ENCODE data around the gene VIPR2.

VIPR2 gene

DNA sequence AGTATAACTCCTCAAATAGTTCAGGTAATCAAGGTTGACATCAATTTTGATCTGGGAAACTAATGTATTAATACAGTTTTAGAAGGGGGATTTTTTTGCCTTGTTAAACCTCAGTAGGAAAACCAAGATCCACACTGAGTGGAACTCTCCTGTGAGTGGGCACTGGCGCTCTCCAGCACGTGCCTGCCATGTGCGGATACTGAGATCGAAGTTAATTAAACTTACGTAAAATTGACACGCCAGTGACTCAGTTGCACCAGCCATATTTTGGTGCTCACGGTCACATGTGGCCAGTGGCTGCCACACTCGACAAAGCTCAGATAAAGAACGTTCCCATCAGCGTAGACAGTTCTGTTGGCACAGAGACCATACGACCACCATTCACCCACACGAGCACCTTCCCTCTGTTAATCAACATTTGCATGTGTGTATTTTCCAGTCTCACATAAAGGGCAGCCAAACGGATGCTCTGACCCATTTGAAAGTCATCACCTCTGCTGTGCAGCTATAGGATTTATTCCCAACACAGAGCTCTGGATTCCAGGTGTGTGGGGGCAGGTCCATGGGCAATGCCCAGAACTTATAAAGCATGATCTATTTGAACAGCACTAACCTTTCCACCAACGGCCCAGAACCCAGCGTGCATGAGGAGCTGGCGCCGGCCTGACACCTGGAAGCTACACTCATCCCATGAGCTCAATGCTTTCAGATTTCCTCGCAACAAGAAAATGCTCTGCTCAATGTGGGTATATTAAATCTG is 77.7 kb downstream of the VIPR2 start:
- DNase-seq (ENCODE audit: low spot score), result no peak

DNA sequence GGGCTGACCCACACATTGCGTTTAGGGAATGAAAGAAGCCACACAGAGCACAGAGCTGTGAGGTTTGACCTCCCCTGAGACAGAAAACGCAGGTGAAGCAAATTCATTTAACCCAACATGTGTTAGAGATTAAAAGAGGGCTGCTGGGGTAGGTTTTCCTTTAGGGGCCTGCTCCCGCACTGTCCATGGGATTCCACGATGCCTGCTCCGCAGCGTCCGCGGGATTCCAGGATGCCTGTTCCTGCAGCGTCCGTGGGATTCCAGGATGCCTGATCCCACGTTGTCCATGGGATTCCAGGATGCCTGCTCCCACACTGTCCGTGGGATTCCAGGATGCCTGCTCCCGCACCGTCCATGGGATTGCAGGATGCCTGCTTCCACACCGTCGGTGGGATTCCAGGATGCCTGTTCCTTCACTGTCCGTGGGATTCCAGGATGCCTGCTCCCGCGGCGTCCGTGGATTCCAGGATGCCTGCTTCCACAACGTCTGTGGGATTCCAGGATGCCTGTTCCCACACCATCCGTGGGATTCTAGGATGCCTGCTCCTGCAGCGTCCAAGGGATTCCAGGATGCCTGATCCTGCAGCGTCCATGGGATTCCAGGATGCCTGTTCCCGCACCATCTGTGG is 78.7 kb downstream of the VIPR2 start:
- DNase-seq (ENCODE audit: low spot score), result no peak

DNA sequence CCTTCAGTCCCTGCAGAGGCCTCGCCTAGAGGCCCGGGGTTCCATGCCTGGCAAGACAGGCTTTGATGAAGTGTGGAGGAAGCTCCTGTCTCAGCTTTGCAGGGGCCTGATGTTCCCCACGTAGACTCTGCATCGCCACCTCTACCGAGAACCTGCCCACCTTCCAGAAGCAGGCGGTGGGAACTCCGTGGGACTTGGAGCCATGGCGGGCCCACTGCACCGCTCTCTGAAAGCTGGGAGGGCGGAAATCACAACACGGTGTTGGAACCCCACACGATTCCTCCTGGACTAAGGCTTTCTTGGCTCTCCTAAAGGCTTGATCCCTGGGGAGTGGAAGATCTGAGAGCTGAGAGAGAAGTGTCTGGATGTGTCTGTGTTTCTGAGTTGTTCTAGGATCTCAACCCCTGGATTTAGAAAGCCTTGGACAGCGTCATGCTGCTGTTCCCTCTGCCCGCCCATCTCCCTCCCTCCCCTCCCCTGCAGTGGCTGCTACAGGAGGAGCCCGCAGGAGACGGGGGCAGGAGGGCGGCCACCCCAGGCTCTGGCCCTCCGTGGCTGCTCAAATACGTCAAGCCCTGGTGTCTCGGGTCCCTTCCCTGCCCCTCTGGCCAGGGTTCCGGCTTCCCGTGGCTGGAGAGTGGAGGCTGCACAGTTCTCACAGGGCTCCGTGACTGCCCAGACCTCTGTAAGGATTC is 79.7 kb downstream of the VIPR2 start:
- DNase-seq (ENCODE audit: low spot score), result no peak

DNA sequence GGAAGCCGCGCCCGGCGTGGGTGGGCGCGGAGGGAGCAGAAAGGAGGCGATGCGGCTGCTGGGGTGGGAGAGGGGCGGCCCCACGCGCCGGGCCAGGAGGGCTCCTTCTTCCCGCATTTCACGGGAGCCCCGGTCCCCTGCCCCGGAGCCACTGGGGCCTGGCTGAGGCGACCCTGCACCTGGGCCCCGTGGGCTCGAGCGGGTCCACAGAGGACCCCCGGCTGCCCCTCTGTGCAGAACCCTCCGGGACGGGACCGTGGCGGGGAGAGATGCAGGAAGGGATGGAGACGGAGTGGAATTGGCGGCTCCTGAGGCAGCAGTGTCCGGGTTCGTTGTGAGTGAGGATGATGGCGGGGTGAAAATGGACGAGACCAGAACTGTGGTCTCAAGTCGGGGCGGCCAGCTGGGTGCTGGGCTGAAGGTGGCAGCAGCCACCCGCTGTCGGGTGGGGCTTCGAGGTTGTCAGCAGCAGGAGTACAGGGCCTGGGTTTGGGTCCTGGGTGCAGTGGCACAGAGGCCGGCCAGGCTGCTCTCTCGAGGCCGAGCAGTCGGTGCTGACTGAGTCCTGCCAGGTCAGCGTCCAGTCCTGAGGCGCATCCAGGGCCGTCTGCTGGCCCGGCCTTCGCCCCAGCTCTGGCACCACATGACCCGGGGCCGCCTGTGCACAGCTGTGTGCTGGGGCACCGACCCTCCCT is 80.4 kb downstream of the VIPR2 start:
- no peak for DNase-seq (ENCODE audit: low spot score)

DNA sequence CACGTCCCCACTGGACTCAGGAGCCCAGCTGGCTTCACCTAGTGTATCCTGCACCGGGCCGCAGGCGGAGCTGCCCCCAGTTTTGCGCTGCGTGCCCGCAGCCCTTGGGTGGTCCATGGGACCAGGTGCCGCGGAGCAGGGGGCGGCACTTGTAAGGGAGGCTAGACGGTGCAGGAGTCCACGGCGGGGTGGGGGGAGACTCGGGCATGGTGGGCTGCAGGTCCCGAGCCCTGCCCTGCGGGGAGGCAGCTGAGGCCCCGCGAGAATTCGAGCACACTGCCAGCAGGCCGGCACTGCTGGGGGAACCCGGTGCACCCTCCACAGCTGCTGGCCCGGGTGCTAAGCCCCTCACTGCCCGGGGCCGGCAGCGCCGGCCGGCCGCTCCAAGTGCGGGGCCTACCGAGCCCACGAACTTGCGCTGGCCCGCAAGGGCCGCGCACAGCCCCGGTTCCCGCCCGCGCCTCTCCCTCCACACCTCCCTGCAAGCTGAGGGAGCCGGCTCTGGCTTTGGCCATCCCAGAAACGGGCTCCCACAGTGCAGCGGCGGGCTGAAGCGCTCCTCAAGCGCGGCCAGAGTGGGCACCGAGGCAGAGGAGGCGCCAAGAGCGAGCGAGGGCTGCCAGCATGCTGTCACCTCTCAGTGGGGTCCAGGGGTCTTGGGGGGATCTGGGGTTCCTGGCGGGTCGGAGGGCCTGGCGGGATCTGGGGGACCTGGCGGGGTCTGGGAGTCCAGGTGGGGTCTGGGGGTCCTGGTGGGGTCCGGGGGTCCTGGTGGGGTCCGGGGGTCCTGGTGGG is 81.4 kb downstream of the VIPR2 start:
- no peak for DNase-seq (ENCODE audit: low spot score)

DNA sequence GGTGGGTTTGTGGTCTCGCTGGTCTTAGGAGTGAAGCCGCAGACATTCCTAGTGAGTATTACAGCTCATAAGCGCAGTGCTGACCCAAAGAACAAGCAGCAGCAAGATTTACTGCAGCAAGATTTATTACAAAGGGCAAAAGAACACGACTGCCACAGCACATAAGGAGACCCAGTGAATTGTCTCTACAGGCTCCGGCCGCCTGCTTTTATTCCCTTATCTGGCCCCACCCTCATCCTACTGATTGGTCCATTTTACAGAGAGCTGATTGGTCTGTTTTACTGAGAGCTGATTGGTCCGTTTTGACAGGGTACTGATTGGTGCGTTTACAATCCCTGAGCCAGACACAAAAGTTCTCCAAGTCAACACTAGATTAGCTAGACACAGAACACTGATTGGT is 82.1 kb downstream of the VIPR2 start:
- DNase-seq (ENCODE audit: low spot score), result no peak

DNA sequence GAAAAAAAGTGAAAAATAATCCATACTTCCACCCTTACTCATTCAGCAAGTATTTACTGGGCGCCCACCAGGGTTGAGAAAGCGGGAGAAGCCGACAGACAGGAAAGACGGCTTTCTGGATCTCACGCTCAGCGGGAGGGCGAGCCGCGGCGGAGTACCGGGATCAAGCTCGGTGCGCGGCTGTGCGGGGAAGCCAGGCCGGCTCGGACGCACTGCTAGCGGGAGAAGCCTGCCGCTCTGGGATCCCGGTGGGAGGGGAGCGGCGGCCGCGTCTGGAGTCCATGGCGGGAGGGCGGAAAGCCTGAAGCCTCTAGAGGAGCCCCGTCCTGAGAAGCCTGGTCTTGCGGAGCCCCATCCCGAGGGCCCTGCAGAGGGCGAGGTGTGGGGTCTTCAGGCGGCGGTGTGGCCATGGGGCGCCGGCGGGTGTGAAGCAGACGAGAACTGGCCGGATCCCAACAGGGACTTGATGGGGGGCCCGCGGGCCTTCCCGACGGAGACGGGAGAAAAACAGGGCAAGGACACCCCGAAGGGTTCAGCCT is 82.9 kb downstream of the VIPR2 start:
- no peak for DNase-seq (ENCODE audit: low spot score)

DNA sequence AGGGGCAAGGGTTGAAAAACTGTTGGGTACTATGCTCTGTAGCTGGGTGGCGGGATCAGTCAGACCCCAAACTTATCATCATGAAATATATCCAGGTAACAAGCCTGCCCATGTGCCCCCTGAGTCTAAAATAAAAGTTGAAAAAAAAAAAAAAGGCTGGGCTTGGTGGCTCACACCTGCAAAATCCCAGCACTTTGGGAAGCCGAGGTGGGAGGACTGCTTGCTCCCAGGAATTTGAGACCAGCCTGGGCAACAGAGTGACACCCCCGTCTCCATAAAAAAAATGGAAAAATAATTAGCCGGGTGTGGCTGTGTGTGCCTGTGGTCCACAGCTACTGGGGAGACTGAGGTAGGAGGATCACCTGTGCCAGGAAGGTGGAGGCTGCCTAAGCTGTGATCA is 83.5 kb downstream of the VIPR2 start:
- no peak for DNase-seq (ENCODE audit: low spot score)

DNA sequence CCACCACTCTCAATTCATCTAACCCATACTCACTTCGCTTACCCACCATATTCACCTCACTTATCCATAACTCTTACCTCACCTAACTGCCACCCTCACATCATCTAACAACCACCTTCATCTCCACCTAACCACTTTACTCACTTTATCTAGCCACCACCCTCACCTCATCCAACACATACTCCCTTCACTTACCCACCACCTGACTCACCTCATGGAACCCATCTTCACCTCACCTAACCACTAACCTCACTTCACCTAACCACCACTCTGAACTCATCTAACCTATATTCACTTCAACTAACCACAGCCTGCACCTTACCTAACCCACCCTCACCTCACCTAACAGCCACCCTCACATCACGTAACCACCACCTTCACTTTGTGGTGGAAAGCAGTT is 84.2 kb downstream of the VIPR2 start:
- DNase-seq (ENCODE audit: low spot score), result no peak

DNA sequence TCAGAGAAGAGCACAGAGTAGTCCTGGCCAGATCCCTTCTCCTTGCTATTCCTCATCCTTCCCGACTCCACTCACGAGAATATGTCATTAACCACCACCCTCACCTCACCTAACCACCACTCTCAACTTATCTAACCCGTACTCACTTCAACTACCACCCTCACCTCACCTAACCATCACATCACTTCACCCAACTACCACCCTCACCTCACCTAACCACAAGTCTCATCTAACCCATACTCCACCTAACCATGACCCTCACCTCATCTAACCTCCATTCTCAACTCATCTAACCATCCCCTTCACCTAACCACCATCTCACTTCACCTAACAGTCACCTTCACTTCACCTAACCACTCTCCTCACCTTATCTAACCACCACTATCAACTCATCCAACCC is 85.0 kb downstream of the VIPR2 start:
- DNase-seq (ENCODE audit: low spot score), result no peak

DNA sequence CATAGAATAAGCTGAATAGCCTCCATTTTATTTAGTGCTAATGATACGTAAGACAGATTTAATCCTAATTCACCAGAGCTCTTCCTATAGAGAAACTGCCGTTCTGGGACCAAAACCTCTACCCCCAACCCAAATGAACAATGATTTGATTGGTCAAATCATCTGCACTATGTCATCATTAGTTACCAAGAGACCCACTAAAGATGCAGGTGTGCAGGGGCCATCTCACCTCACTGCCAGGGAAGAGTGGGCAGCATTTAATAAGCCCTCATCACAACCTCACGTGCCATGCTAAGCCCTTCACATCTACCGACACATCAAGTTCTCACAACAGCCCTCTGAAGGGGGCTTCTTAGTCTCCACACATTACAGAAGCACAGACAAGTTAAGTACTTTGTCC is 87.0 kb downstream of the VIPR2 start:
- no peak for DNase-seq (ENCODE audit: low spot score)

DNA sequence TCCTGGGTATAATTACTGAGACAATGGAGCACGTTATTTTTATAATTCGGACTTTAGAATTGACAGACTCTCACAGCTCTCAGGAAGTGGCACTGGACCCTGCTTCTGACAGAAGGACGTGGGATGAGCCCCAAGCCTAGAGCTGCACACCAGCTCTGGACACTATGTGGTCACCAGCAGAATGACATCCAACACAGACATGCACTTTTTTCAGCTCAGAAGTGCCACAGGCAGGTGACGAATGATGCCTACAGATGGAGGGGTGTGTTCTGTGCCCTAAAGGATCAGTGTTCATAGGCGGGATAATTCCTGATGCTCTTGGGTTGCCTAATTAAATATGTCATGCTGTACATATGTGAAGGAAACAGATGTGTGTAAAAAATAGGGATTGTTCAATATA is 87.9 kb downstream of the VIPR2 start:
- no peak for DNase-seq (ENCODE audit: low spot score)

DNA sequence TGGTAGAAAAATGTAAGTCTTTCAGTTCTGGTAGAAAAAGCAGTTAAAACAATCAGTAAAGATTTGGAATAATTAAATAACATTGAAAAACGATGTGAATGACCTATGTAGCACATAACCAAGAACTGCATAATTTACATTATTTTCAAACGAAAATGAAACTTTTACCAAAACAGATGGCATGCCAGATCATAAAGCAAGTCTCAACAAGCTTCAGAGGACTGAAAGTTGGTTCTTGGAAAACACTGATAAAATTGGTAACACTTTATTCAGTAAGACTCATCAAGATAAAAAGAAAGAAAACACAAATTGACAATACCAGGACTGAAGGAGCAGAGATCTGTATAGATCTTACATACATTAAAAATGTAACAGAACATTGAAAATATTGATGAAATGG is 92.8 kb downstream of the VIPR2 start:
- DNase-seq (ENCODE audit: low spot score), result no peak

DNA sequence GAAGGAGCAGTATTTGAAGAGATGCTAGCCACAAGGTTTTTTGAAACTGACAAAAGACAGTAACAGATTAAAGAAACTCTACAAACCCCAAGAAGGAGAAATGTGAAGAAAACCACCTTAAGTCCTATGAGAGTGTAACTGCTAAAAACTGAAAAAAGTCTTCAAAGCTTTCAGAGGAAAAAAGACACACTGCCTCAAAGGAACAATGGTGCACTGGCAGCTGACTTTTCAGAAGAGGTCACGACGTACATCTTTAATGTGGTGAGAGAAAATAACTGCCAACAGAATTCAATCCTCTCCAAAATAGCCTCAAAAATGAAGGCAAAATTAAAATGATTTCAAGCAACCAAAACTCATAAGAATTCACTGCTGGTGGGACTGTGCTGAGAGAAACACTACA is 94.0 kb downstream of the VIPR2 start:
- DNase-seq (ENCODE audit: low spot score), result no peak

DNA sequence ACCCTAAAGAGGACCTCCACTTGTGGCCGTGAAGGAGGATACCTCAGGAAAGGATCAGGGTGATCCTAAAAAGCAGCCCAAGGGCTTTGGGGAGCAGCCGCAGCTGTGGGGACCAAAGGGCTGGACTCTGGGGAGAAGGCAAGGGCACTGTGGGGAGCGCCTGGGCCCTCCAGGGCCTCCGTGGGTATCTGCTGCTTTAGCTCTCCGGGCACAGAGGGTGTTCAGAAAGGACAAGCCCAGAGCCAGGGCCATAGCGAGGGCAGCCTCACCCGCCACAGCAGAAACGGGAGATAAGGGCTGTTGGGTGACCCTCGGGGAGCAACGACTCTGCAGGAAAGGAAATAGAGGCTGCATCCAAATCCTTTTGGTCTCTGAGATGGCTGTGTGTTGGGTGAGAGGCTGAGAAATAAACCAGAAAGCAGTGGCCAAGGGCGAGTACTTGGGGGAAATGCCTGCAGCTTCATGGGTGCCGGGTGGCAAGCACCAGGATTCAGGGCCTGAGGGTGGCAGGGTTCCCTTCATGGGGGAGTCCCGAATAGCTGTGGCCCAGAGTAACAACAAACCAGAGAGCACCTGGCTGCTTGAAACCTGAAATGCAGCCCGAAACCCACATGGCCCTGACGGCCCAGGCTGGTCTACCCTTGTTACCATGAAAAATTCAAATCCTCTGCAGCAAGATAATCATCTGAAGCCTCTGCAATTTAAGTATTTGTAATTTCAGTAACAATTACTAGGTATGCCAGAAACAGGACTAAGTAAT is 95.2 kb downstream of the VIPR2 start:
- no peak for DNase-seq (ENCODE audit: low spot score)

DNA sequence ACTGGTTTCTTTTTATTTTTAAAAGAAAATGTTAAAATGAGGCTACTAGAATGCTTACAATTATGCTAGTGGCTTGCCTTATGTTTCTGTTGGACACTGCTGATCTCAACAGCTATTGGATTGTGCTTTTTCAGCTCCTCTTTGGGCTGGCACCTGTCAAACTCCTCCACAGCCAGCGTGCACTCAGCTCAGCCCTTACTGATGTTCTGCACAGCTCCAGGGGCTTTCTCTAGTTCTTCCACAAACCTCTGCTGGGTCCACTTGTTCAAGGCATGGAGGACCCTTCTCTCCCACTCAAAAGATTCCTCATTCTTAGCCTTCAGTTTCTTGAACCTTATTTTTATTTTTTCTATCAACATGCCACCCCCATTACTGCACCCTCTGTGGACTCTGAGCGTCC is 96.0 kb downstream of the VIPR2 start:
- DNase-seq (ENCODE audit: low spot score), result no peak

DNA sequence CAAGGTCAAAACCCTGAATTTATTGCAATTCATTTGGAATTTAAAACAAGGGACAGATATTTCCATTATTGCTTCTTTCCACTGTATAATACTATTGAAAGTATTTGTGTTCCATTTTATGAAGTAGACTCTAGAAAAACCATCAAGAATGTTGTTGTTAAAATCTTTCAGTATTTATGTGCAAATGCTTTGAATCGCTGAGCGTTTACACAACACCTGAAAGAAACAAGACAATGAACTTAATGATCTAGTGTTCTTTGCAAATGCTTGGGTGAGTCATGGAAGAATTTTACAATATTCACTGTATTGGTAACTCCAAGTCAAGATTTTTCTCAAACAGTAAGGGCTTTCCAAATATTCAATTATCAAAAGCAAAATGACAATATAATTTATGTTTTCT is 97.1 kb downstream of the VIPR2 start:
- DNase-seq (ENCODE audit: low spot score), result no peak

DNA sequence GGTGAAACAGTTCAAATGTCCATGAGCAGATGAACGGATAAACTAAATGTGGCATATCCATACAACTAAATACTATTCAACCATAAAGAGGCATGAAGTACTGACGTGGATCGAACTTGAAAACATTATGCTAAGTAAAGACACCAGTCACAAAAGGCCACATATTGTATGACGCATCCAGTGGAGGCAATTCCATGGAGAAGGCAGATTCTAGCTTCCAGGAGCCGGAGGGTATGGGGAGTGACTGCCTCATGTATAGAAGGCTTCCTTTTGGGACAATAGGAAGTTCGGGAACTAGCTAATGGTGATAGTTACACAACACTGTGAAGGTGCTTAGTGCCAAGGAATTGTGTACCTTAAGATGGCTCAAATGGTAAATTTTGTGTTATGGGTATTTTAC is 98.4 kb downstream of the VIPR2 start:
- no peak for DNase-seq (ENCODE audit: low spot score)

DNA sequence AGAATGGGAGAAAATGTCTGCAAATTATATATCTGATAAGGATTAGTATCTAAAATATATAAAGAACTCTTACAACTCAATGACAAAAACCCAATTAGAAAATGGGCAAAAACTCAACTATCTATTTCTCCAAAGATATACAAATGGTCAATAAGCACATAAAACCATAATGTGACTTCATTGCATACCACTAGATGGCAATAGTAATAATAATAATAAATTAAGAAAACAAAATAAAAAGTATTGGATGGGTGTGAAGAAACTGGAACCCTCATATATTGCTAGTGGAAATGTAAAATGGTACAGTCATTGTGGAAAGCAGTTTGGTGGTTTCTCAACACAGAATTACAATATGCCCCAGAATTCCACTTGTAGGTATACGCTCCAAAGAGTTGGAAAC is 98.8 kb downstream of the VIPR2 start:
- no peak for DNase-seq (ENCODE audit: low spot score)

DNA sequence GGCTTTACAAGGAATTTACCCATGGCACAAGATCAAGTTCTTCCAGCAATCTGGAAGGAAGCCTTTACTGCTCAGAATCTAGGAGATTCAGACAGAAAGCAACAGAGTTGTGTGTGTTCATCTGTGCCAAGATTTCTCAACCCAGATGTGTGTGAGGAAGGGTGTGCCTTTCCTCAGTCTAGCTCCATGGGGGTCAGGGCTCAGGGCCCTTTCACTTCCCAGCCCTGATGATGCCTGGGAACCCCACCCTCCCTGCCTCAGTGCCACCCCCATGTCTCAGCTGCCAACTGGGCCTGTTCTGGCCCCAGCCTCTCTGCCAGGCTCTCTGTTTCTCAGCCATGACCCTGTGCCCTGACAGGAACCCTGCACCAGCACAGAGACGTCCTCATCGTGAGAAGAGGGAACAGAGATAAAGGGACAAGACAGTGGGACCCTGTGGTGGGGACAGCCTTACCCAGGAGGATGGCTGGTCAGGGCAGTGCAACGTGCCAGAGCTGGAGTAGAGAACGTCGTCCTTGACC is 102.0 kb downstream of the VIPR2 start:
- DNase-seq (ENCODE audit: low spot score), result no peak

DNA sequence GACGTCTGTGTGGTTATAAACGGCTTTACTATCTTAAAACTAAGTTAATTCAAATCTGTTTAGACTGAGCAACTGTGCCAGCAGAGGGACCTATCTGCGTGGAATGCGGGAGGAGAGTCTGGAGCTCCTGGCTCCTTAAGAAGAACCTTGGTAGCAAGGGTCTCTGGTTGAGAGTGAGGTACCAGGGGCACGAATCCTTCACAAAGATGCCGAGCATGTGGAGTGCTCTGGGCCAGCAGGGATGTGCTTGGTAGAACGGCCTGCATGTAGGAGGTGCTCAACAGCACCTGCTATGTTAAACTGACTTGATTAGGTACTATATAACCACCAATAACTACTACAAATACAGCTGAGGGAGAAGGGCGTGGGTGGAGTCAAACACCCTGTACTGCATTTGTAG is 102.6 kb downstream of the VIPR2 start:
- DNase-seq (ENCODE audit: low spot score), result no peak
